Skin of body (tissue), 3 donors: Measurements from ENCODE around the gene RABGGTA. TPM values are rescaled to one million over a fixed set of nuclear protein-coding genes. Genes with fewer than 3 reads are reported as not detected.
"Not testable (repeated sequence)": the region's sequence is repeated elsewhere in the genome, so short reads cannot be mapped to it uniquely, and the experiment has no call there.

Experiments
- DNase-seq: peaks from one replicate; lab custom pipeline; 2025; lab: John Stamatoyannopoulos, UW
- small RNA-seq: library from RNA; depleted of rRNA; stranded (forward); fragments of <200 nt; gene quantifications from one replicate; pipeline ENCODE3, GENCODE V24; 2014; ENCODE audit warnings: low replicate concordance
- total RNA-seq: library from RNA; depleted of rRNA; stranded (reverse); fragments of >200 nt; gene quantifications from one replicate; pipeline ENCODE4 v1.2.3, GENCODE V29; 2014

RABGGTA gene
- total RNA-seq, 1 donor from 2014 or later = 13.2 TPM

GRCh38 chr14:24219521-24219920, 51.9 kb downstream of the RABGGTA start:
- no peak for DNase-seq

GRCh38 chr14:24219080-24219479, 52.3 kb downstream of the RABGGTA start:
- DNase-seq = no peak

- not testable (repeated sequence) for DNase-seq
Measured at GRCh38 chr14:24216876-24217275, 54.5 kb downstream of the RABGGTA start.

GRCh38 chr14:24216345-24216699, 55.1 kb downstream of the RABGGTA start:
- DNase-seq = no peak

Small RNA genes lying within 50 kb of the gene (small RNA-seq; reads per million reads assigned to genes)
- gene MDP1 = not detected

Other genes with a start within 250 kb of the RABGGTA start
- 0.69 TPM for gene CARMIL3, start 219.6 kb downstream of the RABGGTA start, total RNA-seq
- 0.20 TPM for gene CPNE6, start 200.0 kb downstream of the RABGGTA start, total RNA-seq
- 7.2 TPM for gene PCK2, start 177.3 kb downstream of the RABGGTA start, total RNA-seq
- gene DCAF11, start 156.8 kb downstream of the RABGGTA start, total RNA-seq = 45.2 TPM
- gene NRL, start 156.6 kb downstream of the RABGGTA start, total RNA-seq = 0.69 TPM
- gene FITM1, start 140.9 kb downstream of the RABGGTA start, total RNA-seq = 13.0 TPM
- 59.7 TPM for gene PSME1, start 135.4 kb downstream of the RABGGTA start, total RNA-seq
- gene EMC9, start 130.0 kb downstream of the RABGGTA start, total RNA-seq = 6.8 TPM
- gene PSME2, start 125.0 kb downstream of the RABGGTA start, total RNA-seq = 62.5 TPM
- 24.2 TPM for gene RNF31, start 124.1 kb downstream of the RABGGTA start, total RNA-seq
- 43.4 TPM for gene IRF9, start 110.3 kb downstream of the RABGGTA start, total RNA-seq
- 3.6 TPM for gene REC8, start 99.5 kb downstream of the RABGGTA start, total RNA-seq
- 22.8 TPM for gene IPO4, start 82.8 kb downstream of the RABGGTA start, total RNA-seq
- gene TM9SF1, start 76.2 kb downstream of the RABGGTA start, total RNA-seq = 22.4 TPM
- gene TSSK4, start 65.9 kb downstream of the RABGGTA start, total RNA-seq = not detected
- gene CHMP4A, start 58.1 kb downstream of the RABGGTA start, total RNA-seq = 30.1 TPM
- gene MDP1, start 55.5 kb downstream of the RABGGTA start, total RNA-seq = 9.5 TPM
- gene NEDD8, start 39.2 kb downstream of the RABGGTA start, total RNA-seq = 73.5 TPM
- gene GMPR2, start 38.7 kb downstream of the RABGGTA start, total RNA-seq = 39.9 TPM
- gene TINF2, start 29.0 kb downstream of the RABGGTA start, total RNA-seq = 36.2 TPM
- 26.1 TPM for gene TGM1, start 8.4 kb downstream of the RABGGTA start, total RNA-seq
- 17.9 TPM for gene DHRS1, start 28.2 kb upstream of the RABGGTA start, total RNA-seq
- gene NOP9, start 28.3 kb upstream of the RABGGTA start, total RNA-seq = 14.8 TPM
- 7.9 TPM for gene CIDEB, start 36.4 kb upstream of the RABGGTA start, total RNA-seq
- gene LTB4R2, start 38.5 kb upstream of the RABGGTA start, total RNA-seq = 13.9 TPM
- gene LTB4R, start 39.9 kb upstream of the RABGGTA start, total RNA-seq = 8.6 TPM
- 9.6 TPM for gene ADCY4, start 63.5 kb upstream of the RABGGTA start, total RNA-seq
- 5.6 TPM for gene RIPK3, start 68.4 kb upstream of the RABGGTA start, total RNA-seq
- gene NFATC4, start 96.6 kb upstream of the RABGGTA start, total RNA-seq = 33.7 TPM
- gene NYNRIN, start 127.4 kb upstream of the RABGGTA start, total RNA-seq = 33.0 TPM
- gene CBLN3, start 158.1 kb upstream of the RABGGTA start, total RNA-seq = 1.8 TPM
- 38.8 TPM for gene KHNYN, start 158.4 kb upstream of the RABGGTA start, total RNA-seq
- 13.5 TPM for gene SDR39U1, start 171.2 kb upstream of the RABGGTA start, total RNA-seq
- 0.69 TPM for gene CMA1, start 236.7 kb upstream of the RABGGTA start, total RNA-seq